WTC11 (cell line): Measurements from ENCODE around the gene LRRC74A. TPM values are rescaled to one million over a fixed set of nuclear protein-coding genes. Genes with fewer than 3 reads are reported as not detected.

ENCODE experiments used
- ATAC-seq: fragments of 200-7000 bp; cut with Tn5 transposase; 2 replicates; pipeline ENCODE4 v1.10.0; 2021; ENCODE audit warnings: mild to moderate bottlenecking, moderate library complexity
- CTCF ChIA-PET: fragments of 300-600 bp; sonication (Branson Sonifier 250); formaldehyde crosslinking; loops from one replicate; lab custom pipeline; 2021; ENCODE audit warnings: antibody characterized with exemption; lab: Charles Lee
- POLR2A ChIA-PET: fragments of 350-600 bp; sonication (Branson Sonifier 250); formaldehyde crosslinking; loops from one replicate; lab custom pipeline; 2021; ENCODE audit warnings: antibody characterized with exemption; lab: Charles Lee
- DNase-seq: peaks from one replicate; pipeline ENCODE4 v3.0.0; 2021; ENCODE audit warnings: low spot score
- H3K27ac Mint-ChIP-seq: 2 replicates; pipeline ENCODE4 v1.8.0; 2021; ENCODE audit warnings: mixed read lengths
- H3K27me3 Mint-ChIP-seq: 2 replicates; pipeline ENCODE4 v1.8.0; 2021; ENCODE audit warnings: low read depth, mild to moderate bottlenecking, moderate library complexity, mixed read lengths
- H3K36me3 Mint-ChIP-seq: 2 replicates; pipeline ENCODE4 v1.8.0; 2021; ENCODE audit warnings: mixed read lengths
- H3K4me1 Mint-ChIP-seq: 2 replicates; pipeline ENCODE4 v1.8.0; 2022; ENCODE audit warnings: mixed read lengths
- H3K4me3 Mint-ChIP-seq: 2 replicates; pipeline ENCODE4 v1.8.0; 2021; ENCODE audit warnings: mild to moderate bottlenecking, moderate library complexity, mixed read lengths
- H3K9me3 Mint-ChIP-seq: 2 replicates; pipeline ENCODE4 v1.8.0; 2021; ENCODE audit warnings: mixed read lengths
- AFF4 ChIP-seq: sonication (generic); formaldehyde crosslinking; IDR thresholded peaks from 2 replicates; pipeline ENCODE4 v1.8.1; 2023; ENCODE audit warnings: mild to moderate bottlenecking, missing genetic modification reagents, borderline replicate concordance
- ATF6 ChIP-seq: sonication (generic); formaldehyde crosslinking; IDR thresholded peaks from 2 replicates; pipeline ENCODE4 v1.8.1; 2023; ENCODE audit warnings: mild to moderate bottlenecking, missing genetic modification reagents
- CREB1 ChIP-seq: sonication (generic); formaldehyde crosslinking; IDR thresholded peaks from 2 replicates; pipeline ENCODE4 v1.8.0; 2023; ENCODE audit warnings: mild to moderate bottlenecking, missing genetic modification reagents
- E2F4 ChIP-seq: sonication (generic); formaldehyde crosslinking; IDR thresholded peaks from 2 replicates; pipeline ENCODE4 v1.8.1; 2022; ENCODE audit warnings: low read depth, mild to moderate bottlenecking, moderate library complexity, missing genetic modification reagents, borderline replicate concordance
- FOXJ3 ChIP-seq: sonication (generic); formaldehyde crosslinking; IDR thresholded peaks from 2 replicates; pipeline ENCODE4 v1.9.0; 2021; ENCODE audit warnings: missing genetic modification reagents, mild to moderate bottlenecking, borderline replicate concordance
- FOXP4 ChIP-seq: sonication (generic); formaldehyde crosslinking; IDR thresholded peaks from 2 replicates; pipeline ENCODE4 v1.8.0; 2022; ENCODE audit warnings: mild to moderate bottlenecking, missing genetic modification reagents
- JAZF1 ChIP-seq: fragments of 250-450 bp; sonication (Bioruptor Pico); IDR thresholded peaks from 2 replicates; pipeline ENCODE4 v1.9.0; 2021; ENCODE audit warnings: moderate library complexity, mild to moderate bottlenecking, inconsistent platforms
- MAX ChIP-seq: sonication (generic); formaldehyde crosslinking; IDR thresholded peaks from 2 replicates; pipeline ENCODE4 v1.8.0; 2022; ENCODE audit warnings: mild to moderate bottlenecking, missing genetic modification reagents
- NFATC4 ChIP-seq: fragments of 250-450 bp; sonication (Bioruptor Pico); IDR thresholded peaks from 2 replicates; pipeline ENCODE4 v1.9.0; 2021; ENCODE audit warnings: mild to moderate bottlenecking
- NR2C2 ChIP-seq: sonication (generic); formaldehyde crosslinking; IDR thresholded peaks from 2 replicates; pipeline ENCODE4 v1.8.0; 2022; ENCODE audit warnings: mild to moderate bottlenecking, missing genetic modification reagents
- ZNF121 ChIP-seq: sonication (generic); formaldehyde crosslinking; IDR thresholded peaks from 2 replicates; pipeline ENCODE4 v1.8.0; 2023; ENCODE audit warnings: missing genetic modification reagents
- ZNF138 ChIP-seq: sonication (generic); formaldehyde crosslinking; conservative IDR thresholded peaks from 2 replicates; pipeline ENCODE4 v1.8.1; 2022; ENCODE audit warnings: mild to moderate bottlenecking, moderate library complexity, missing genetic modification reagents
- total RNA-seq: library from RNA; stranded (reverse); gene quantifications from 3 replicates; pipeline ENCODE4 v1.2.3, GENCODE V29; 2021
- TF ChIP-seq, protein P1 (sequence below): sonication (generic); formaldehyde crosslinking; IDR thresholded peaks from 2 replicates; pipeline ENCODE4 v1.8.1; 2022; ENCODE audit warnings: mild to moderate bottlenecking, moderate library complexity, missing genetic modification reagents
- TF ChIP-seq, protein P2 (sequence below): fragments of 200-600 bp; IDR thresholded peaks from 2 replicates; pipeline ENCODE4 v1.8.0; 2022; ENCODE audit warnings: antibody characterized with exemption
- TF ChIP-seq, protein P3 (sequence below): fragments of 250-450 bp; sonication (Bioruptor Pico); IDR thresholded peaks from 2 replicates; pipeline ENCODE4 v1.9.0; 2021; ENCODE audit warnings: mild to moderate bottlenecking
- TF ChIP-seq, protein P4 (sequence below): sonication (generic); formaldehyde crosslinking; IDR thresholded peaks from 2 replicates; pipeline ENCODE4 v1.8.0; 2023; ENCODE audit warnings: missing genetic modification reagents
- TF ChIP-seq, protein P5 (sequence below): fragments of 250-450 bp; sonication (Bioruptor Pico); IDR thresholded peaks from 2 replicates; pipeline ENCODE4 v1.9.0; 2021; ENCODE audit warnings: mild to moderate bottlenecking
- TF ChIP-seq, protein P6 (sequence below): fragments of 250-450 bp; sonication (Bioruptor Pico); conservative IDR thresholded peaks from 2 replicates; pipeline ENCODE4 v1.9.0; 2021; ENCODE audit warnings: mild to moderate bottlenecking

LRRC74A gene
- total RNA-seq, 1 experiment from 2014 or later: not detected

DNA sequence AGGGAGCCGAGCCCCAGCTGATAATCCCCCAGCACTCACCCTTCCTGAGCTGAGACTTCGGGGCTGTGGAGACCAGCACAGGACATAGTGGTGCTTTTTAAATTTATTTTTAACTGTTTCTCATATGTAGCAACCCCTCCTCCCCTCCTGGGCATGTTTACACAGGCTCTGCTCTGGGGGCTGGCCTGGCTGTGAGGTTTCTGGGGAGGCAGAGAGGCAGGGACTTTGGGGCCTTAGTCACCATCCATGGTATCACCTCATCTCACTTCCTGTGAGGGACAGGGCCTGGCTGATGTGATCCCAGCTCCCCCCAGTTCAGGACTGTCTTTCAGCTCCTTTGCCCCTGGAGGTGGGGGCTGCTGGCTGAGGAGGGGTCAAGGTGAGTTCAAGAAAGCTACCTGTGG, 44.6 kb upstream of the LRRC74A start:
- H3K27me3 Mint-ChIP-seq: peaks cover 2% of the 10 kb centered on the region; the same call in 1 of the 2 replicates
- no peak overlapping the region for H3K4me3 Mint-ChIP-seq
- ChIA-PET POLR2A (no interaction called here), CTCF (interaction anchor here (1.6 to 2.8 kb wide), 4 partner anchors 11 to 71 kb away, joined by 3 to 12 read pairs (median 6); partner anchors contain the start of gene VASH1)
- no peak for ATAC-seq
- no peak overlapping the region for H3K27ac Mint-ChIP-seq
- H3K4me1 Mint-ChIP-seq: peaks cover 5% of the 10 kb centered on the region
- H3K9me3 Mint-ChIP-seq: no peaks in the 10 kb centered on the region
- peaks cover 14% of the 10 kb centered on the region for H3K36me3 Mint-ChIP-seq
- DNase-seq: no peak
- TF ChIP-seq, protein P1, sequence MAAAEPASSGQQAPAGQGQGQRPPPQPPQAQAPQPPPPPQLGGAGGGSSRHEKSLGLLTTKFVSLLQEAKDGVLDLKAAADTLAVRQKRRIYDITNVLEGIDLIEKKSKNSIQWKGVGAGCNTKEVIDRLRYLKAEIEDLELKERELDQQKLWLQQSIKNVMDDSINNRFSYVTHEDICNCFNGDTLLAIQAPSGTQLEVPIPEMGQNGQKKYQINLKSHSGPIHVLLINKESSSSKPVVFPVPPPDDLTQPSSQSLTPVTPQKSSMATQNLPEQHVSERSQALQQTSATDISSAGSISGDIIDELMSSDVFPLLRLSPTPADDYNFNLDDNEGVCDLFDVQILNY (CRISPR knock-in tag): no peak
- no peak for TF ChIP-seq FOXP4 (CRISPR knock-in tag)
- no peak for TF ChIP-seq NFATC4
- no peak for TF ChIP-seq ZNF121 (CRISPR knock-in tag)
- TF ChIP-seq, protein P2, sequence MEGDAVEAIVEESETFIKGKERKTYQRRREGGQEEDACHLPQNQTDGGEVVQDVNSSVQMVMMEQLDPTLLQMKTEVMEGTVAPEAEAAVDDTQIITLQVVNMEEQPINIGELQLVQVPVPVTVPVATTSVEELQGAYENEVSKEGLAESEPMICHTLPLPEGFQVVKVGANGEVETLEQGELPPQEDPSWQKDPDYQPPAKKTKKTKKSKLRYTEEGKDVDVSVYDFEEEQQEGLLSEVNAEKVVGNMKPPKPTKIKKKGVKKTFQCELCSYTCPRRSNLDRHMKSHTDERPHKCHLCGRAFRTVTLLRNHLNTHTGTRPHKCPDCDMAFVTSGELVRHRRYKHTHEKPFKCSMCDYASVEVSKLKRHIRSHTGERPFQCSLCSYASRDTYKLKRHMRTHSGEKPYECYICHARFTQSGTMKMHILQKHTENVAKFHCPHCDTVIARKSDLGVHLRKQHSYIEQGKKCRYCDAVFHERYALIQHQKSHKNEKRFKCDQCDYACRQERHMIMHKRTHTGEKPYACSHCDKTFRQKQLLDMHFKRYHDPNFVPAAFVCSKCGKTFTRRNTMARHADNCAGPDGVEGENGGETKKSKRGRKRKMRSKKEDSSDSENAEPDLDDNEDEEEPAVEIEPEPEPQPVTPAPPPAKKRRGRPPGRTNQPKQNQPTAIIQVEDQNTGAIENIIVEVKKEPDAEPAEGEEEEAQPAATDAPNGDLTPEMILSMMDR: no peak
- TF ChIP-seq JAZF1 (CRISPR knock-in tag): no peak
- TF ChIP-seq AFF4 (CRISPR knock-in tag): no peak
- TF ChIP-seq, protein P3, sequence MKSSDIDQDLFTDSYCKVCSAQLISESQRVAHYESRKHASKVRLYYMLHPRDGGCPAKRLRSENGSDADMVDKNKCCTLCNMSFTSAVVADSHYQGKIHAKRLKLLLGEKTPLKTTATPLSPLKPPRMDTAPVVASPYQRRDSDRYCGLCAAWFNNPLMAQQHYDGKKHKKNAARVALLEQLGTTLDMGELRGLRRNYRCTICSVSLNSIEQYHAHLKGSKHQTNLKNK (CRISPR knock-in tag): no peak
- TF ChIP-seq ZNF138 (CRISPR knock-in tag): no peak
- TF ChIP-seq, protein P4, sequence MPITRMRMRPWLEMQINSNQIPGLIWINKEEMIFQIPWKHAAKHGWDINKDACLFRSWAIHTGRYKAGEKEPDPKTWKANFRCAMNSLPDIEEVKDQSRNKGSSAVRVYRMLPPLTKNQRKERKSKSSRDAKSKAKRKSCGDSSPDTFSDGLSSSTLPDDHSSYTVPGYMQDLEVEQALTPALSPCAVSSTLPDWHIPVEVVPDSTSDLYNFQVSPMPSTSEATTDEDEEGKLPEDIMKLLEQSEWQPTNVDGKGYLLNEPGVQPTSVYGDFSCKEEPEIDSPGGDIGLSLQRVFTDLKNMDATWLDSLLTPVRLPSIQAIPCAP (CRISPR knock-in tag): no peak
- TF ChIP-seq, protein P5, sequence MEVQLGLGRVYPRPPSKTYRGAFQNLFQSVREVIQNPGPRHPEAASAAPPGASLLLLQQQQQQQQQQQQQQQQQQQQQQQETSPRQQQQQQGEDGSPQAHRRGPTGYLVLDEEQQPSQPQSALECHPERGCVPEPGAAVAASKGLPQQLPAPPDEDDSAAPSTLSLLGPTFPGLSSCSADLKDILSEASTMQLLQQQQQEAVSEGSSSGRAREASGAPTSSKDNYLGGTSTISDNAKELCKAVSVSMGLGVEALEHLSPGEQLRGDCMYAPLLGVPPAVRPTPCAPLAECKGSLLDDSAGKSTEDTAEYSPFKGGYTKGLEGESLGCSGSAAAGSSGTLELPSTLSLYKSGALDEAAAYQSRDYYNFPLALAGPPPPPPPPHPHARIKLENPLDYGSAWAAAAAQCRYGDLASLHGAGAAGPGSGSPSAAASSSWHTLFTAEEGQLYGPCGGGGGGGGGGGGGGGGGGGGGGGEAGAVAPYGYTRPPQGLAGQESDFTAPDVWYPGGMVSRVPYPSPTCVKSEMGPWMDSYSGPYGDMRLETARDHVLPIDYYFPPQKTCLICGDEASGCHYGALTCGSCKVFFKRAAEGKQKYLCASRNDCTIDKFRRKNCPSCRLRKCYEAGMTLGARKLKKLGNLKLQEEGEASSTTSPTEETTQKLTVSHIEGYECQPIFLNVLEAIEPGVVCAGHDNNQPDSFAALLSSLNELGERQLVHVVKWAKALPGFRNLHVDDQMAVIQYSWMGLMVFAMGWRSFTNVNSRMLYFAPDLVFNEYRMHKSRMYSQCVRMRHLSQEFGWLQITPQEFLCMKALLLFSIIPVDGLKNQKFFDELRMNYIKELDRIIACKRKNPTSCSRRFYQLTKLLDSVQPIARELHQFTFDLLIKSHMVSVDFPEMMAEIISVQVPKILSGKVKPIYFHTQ (CRISPR knock-in tag): no peak
- no peak for TF ChIP-seq FOXJ3 (CRISPR knock-in tag)
- no peak for TF ChIP-seq NR2C2 (CRISPR knock-in tag)
- TF ChIP-seq ATF6: no peak
- no peak for TF ChIP-seq MAX (CRISPR knock-in tag)
- no peak for TF ChIP-seq E2F4
- TF ChIP-seq, protein P6, sequence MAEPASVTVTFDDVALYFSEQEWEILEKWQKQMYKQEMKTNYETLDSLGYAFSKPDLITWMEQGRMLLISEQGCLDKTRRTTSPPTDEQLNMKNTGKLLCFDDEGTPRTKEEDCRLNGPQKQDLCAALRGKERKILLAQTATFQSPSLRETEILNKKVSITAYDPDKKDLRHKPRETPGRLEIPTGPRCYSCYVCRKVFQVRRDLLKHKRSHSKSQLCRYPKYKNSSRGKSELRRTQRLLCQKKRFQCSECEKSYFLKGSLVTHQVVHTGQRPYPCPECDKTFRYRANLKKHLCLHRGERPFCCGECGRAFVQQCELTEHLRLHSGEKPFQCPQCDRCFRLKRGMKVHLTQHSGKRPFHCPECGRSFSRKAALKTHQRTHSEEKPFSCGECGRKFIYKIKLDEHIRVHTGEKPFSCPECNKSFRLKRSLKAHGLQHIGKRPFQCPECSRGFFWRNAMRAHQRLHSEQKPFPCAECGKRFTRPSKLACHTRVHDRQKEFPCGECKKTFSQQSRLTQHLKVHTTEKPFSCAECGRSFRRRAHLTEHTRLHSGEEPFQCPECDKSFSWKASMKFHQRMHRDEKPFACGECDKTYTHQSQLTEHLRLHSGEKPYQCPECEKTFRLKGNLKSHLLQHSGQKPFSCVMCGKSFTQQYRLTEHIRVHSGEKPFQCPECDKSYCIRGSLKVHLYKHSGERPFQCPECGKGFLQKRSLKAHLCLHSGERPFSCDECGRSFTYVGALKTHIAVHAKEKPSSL: no peak
- no peak for TF ChIP-seq CREB1 (CRISPR knock-in tag)
